Activated CD8-positive, alpha-beta memory T cell treated with anti-CD3 and anti-CD28 coated beads, Interleukin-2, amount 10 ng/mL, durations not matched to agents 7 days and 5 days (primary cell): Measurements from ENCODE around the gene MS4A18. TPM values are rescaled to one million over a fixed set of nuclear protein-coding genes. Genes with fewer than 3 reads are reported as not detected.

ENCODE experiments used
- ATAC-seq: fragments of 150-1000 bp; cut with Tn5 transposase; one replicate; pipeline ENCODE4 v1.10.0; 2021; ENCODE audit warnings: moderate library complexity
- CTCF ChIA-PET: fragments of 350-600 bp; sonication (Branson Sonifier 250); formaldehyde crosslinking; loops from one replicate; lab custom pipeline; 2021; ENCODE audit warnings: antibody characterized with exemption; lab: Charles Lee
- DNase-seq: peaks from one replicate; pipeline ENCODE4 v3.0.0-alpha.2; 2020
- H3K27ac Mint-ChIP-seq: one replicate; pipeline ENCODE4 v1.8.0; 2021; ENCODE audit warnings: mild to moderate bottlenecking, mixed read lengths
- H3K27me3 Mint-ChIP-seq: one replicate; pipeline ENCODE4 v1.8.0; 2021; ENCODE audit warnings: mixed read lengths
- H3K36me3 Mint-ChIP-seq: one replicate; pipeline ENCODE4 v1.8.0; 2021; ENCODE audit warnings: mild to moderate bottlenecking, mixed read lengths
- H3K4me1 Mint-ChIP-seq: one replicate; pipeline ENCODE4 v1.8.0; 2021; ENCODE audit warnings: mixed read lengths
- H3K4me3 Mint-ChIP-seq: one replicate; pipeline ENCODE4 v1.8.0; 2021; ENCODE audit warnings: mild to moderate bottlenecking, moderate library complexity, mixed read lengths
- H3K9me3 Mint-ChIP-seq: one replicate; pipeline ENCODE4 v1.8.0; 2022; ENCODE audit warnings: low read depth, mixed read lengths
- total RNA-seq, 2 experiments: library from RNA; stranded (reverse); gene quantifications; one replicate each; pipeline ENCODE4 v1.2.3, GENCODE V29; 2021

The MS4A18 gene
- total RNA-seq, 2 experiments from 2014 or later: not detected

DNA sequence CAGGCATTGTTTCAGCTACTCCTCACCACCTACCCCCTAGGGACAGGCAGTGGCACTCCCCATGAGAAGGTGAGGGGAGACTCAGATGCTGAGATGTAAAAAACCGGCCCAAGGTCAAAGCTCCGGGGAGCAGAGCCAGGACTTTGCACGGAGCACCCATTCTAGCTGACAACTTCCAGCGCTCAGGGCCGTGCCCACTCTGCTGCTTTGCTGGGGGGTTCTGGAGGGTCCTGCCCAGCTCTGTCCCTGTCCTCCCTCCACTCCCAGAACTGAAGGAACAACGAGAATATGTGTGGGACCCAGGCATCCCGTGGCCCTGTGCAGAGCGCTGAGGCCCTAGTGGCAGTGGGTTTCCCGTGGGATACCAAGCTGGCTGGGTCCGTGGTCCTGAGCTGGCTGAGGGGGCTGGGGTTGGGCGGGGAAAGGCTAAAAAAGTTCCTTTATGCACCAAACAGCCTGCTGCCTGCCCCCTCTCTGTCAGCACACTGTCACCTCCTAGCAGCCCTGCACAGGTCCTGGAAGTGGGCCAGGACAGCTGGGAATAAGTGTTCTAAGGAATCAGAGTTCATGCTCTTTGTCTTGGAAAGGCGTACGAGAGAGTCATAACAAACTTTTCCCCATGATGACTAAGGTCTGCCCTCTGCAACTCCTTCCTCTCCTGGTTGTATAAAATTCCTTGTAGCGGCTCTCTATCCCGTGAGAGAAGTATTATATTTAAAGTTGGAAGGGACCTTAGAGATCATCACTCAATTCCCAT, 62.5 kb downstream of the MS4A18 start:
- no peak for ATAC-seq
- H3K4me3 Mint-ChIP-seq: no peak overlapping the region
- peaks cover 5% of the 10 kb centered on the region for H3K27me3 Mint-ChIP-seq
- DNase-seq: no peak
- H3K36me3 Mint-ChIP-seq: no peaks in the 10 kb centered on the region
- CTCF ChIA-PET: interaction anchor here (0.9 kb wide), 1 partner anchor 12 kb away, joined by 3 read pairs; no protein-coding TSS in a partner anchor
- no peaks in the 10 kb centered on the region for H3K9me3 Mint-ChIP-seq
- no peak overlapping the region for H3K27ac Mint-ChIP-seq
- no peaks in the 10 kb centered on the region for H3K4me1 Mint-ChIP-seq

DNA sequence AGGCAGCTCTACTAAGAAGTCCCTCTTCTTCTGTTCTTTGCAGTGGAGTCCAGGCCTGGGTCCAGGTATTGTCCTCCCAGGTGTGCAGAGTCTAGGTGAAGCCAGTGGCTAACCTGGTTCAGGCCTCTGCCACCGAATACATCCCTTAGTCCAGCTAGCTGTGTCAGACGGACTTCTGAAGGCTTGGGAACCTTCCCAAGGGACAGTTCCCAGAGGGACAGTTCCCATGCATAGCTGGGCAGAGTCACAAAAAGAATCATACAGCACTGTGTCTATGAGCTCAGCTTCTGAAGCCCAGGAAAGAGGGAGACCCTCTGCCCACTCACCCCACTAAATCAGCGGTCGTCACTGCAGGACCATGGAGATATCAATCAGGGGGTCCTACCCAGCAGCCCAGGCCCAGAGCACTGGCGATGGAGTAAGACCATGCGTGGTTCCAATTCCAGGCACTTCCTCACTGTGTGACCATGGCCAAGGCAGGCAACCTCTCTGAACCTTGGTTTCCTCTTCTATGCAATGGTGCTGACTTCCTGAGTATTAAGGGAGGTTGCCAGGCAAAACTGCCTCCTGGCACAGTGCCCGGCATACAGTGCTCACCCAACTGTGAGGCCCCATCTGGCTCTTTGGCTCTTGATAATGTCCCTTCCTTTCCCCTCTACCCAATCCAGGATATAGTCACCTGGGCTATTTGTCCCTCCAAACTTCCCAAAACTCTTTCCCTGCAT, 64.0 kb downstream of the MS4A18 start:
- no peak for ATAC-seq
- H3K4me3 Mint-ChIP-seq: no peak overlapping the region

GRCh38 chr11:60790726-60791125, 66.2 kb downstream of the MS4A18 start:
- H3K4me3 Mint-ChIP-seq: no peak overlapping the region
- no peaks in the 10 kb centered on the region for H3K4me1 Mint-ChIP-seq
- H3K9me3 Mint-ChIP-seq: no peaks in the 10 kb centered on the region
- CTCF ChIA-PET: interaction anchor here (0.7 to 1.3 kb wide), 2 partner anchors 15 to 34 kb away, joined by 3 to 4 read pairs; no protein-coding TSS in a partner anchor
- ATAC-seq (no peak), DNase-seq (no peak)
- no peaks in the 10 kb centered on the region for H3K36me3 Mint-ChIP-seq
- peaks cover 5% of the 10 kb centered on the region for H3K27me3 Mint-ChIP-seq
- no peak overlapping the region for H3K27ac Mint-ChIP-seq

More for the DNA sequence above, 64.0 kb downstream of the MS4A18 start:
- Mint-ChIP-seq H3K27me3 (peaks cover 5% of the 10 kb centered on the region), H3K4me1 (no peaks in the 10 kb centered on the region), H3K36me3 (no peaks in the 10 kb centered on the region), H3K9me3 (no peaks in the 10 kb centered on the region), H3K27ac (no peak overlapping the region)
- CTCF ChIA-PET: no interaction called here
- DNase-seq: no peak

- Mint-ChIP-seq H3K27ac (no peak overlapping the region), H3K36me3 (no peaks in the 10 kb centered on the region), H3K4me3 (no peak overlapping the region), H3K27me3 (peaks cover 5% of the 10 kb centered on the region), H3K9me3 (no peaks in the 10 kb centered on the region), H3K4me1 (no peaks in the 10 kb centered on the region)
- no peak for ATAC-seq
- CTCF ChIA-PET: interaction anchor here (0.7 kb wide), 1 partner anchor 34 kb away, joined by 3 read pairs; no protein-coding TSS in a partner anchor
- no peak for DNase-seq
These were observed 66.8 kb downstream of the MS4A18 start for GRCh38 chr11:60791153-60791933.

- ATAC-seq (no peak), DNase-seq (no peak)
- Mint-ChIP-seq H3K9me3 (no peaks in the 10 kb centered on the region), H3K4me1 (no peaks in the 10 kb centered on the region), H3K27ac (no peak overlapping the region), H3K27me3 (peaks cover 5% of the 10 kb centered on the region), H3K36me3 (no peaks in the 10 kb centered on the region), H3K4me3 (no peak overlapping the region)
- CTCF ChIA-PET: no interaction called here
These were observed 68.0 kb downstream of the MS4A18 start for GRCh38 chr11:60792521-60792920.

Other genes starting within 250 kb of the MS4A18 start
- not detected for gene MS4A12, start 231.9 kb upstream of the MS4A18 start, total RNA-seq
- gene MS4A13, start 209.3 kb upstream of the MS4A18 start, total RNA-seq: not detected
- not detected for gene MS4A8, start 25.1 kb upstream of the MS4A18 start, total RNA-seq
- not detected for gene MS4A15, start 32.1 kb downstream of the MS4A18 start, total RNA-seq
- gene MS4A10, start 60.6 kb downstream of the MS4A18 start, total RNA-seq: not detected
- gene CCDC86, start 117.4 kb downstream of the MS4A18 start, total RNA-seq: 10 to 100 TPM; 26.5 to 40.8 TPM
- 1 to 10 TPM; 1.1 to 3.7 TPM for gene PTGDR2, start 131.2 kb downstream of the MS4A18 start, total RNA-seq
- gene ZP1, start 142.8 kb downstream of the MS4A18 start, total RNA-seq: not detected
- gene PRPF19, start 181.9 kb downstream of the MS4A18 start, total RNA-seq: 100 to 1,000 TPM; 125 to 144 TPM
- 100 to 1,000 TPM; 106 to 121 TPM for gene TMEM109, start 189.4 kb downstream of the MS4A18 start, total RNA-seq
- gene TMEM132A, start 199.7 kb downstream of the MS4A18 start, total RNA-seq: under 1 TPM; 0.52 to 0.93 TPM
- under 1 TPM; 0.30 to 0.96 TPM for gene SLC15A3, start 227.5 kb downstream of the MS4A18 start, total RNA-seq
- 100 to 1,000 TPM; 152 to 181 TPM for gene CD6, start 247.0 kb downstream of the MS4A18 start, total RNA-seq